CD8-positive, alpha-beta memory T cell (primary cell): Measurements from ENCODE around the gene C6orf47. TPM values are rescaled to one million over a fixed set of nuclear protein-coding genes. Genes with fewer than 3 reads are reported as not detected.

ENCODE experiments used
- CTCF ChIA-PET: fragments of 350-600 bp; sonication (Branson Sonifier 250); formaldehyde crosslinking; loops from one replicate; lab custom pipeline; 2021; ENCODE audit warnings: antibody characterized with exemption; lab: Charles Lee
- POLR2A ChIA-PET: fragments of 350-600 bp; sonication (Branson Sonifier 250); formaldehyde crosslinking; loops from one replicate; lab custom pipeline; 2021; ENCODE audit warnings: antibody characterized with exemption; lab: Charles Lee
- DNase-seq, 5 donors: peaks; one replicate each; pipeline versions ENCODE4 v3.0.0 to v3.0.0-alpha.2; 2020 to 2022; ENCODE audit warnings: mixed read lengths in 1 of 5
- H3K27ac ChIP-seq: one replicate; pipeline ENCODE4 v1.7.0; 2013; ENCODE audit warnings: low read depth, mild to moderate bottlenecking, low read length, moderate library complexity
- H3K27me3 ChIP-seq: 2 replicates; pipeline ENCODE4 v1.7.0; 2013; ENCODE audit warnings: low read length, mild to moderate bottlenecking; ENCODE audit not compliant: insufficient read depth, poor library complexity, severe bottlenecking
- H3K36me3 ChIP-seq: 2 replicates; pipeline ENCODE4 v1.7.0; 2013; ENCODE audit warnings: mild to moderate bottlenecking, low read length, moderate library complexity; ENCODE audit not compliant: insufficient read depth
- H3K4me1 ChIP-seq: 2 replicates; pipeline ENCODE4 v1.7.0; 2013; ENCODE audit warnings: mild to moderate bottlenecking, low read length, moderate library complexity; ENCODE audit not compliant: insufficient read depth
- H3K4me3 ChIP-seq: 2 replicates; pipeline ENCODE4 v1.7.0; 2013; ENCODE audit warnings: mild to moderate bottlenecking, low read length
- H3K9me3 ChIP-seq: 2 replicates; pipeline ENCODE4 v1.7.0; 2013; ENCODE audit warnings: mild to moderate bottlenecking, low read length
- H3K27ac Mint-ChIP-seq, 8 donors: one replicate each; pipeline ENCODE4 v1.8.0; 2020 to 2021; ENCODE audit warnings: mixed read lengths in 8 of 8, mild to moderate bottlenecking in 6 of 8, inconsistent platforms in 3 of 8, moderate library complexity in 3 of 8
- H3K27me3 Mint-ChIP-seq, 2 donors: one replicate each; pipeline ENCODE4 v1.8.0; 2020 to 2021; ENCODE audit warnings: mixed read lengths in 2 of 2, mild to moderate bottlenecking in 1 of 2, moderate library complexity in 1 of 2
- H3K36me3 Mint-ChIP-seq, 3 donors: one replicate each; pipeline ENCODE4 v1.8.0; 2020 to 2021; ENCODE audit warnings: mixed read lengths in 3 of 3, inconsistent platforms in 1 of 3, mild to moderate bottlenecking in 1 of 3
- H3K4me1 Mint-ChIP-seq, 3 donors: one replicate each; pipeline ENCODE4 v1.8.0; 2020 to 2021; ENCODE audit warnings: mixed read lengths in 3 of 3, inconsistent platforms in 1 of 3, mild to moderate bottlenecking in 1 of 3
- H3K4me3 Mint-ChIP-seq, 7 donors: one replicate each; pipeline ENCODE4 v1.8.0; 2020 to 2021; ENCODE audit warnings: mixed read lengths in 7 of 7, mild to moderate bottlenecking in 6 of 7, moderate library complexity in 4 of 7, inconsistent platforms in 2 of 7
- H3K9me3 Mint-ChIP-seq, 5 donors: one replicate each; pipeline ENCODE4 v1.8.0; 2020 to 2022; ENCODE audit warnings: mixed read lengths in 5 of 5, mild to moderate bottlenecking in 3 of 5, moderate library complexity in 2 of 5, inconsistent platforms in 1 of 5
- polyA plus RNA-seq: library from polyadenylated mRNA; unstranded; fragments of 300-500 nt; fragmentation: Illumina TruSeq; gene quantifications from one replicate; pipeline ENCODE4 v1.2.3, GENCODE V29; 2021
- total RNA-seq, 2 experiments: library from RNA; stranded (reverse); gene quantifications; one replicate each; pipeline ENCODE4 v1.2.3, GENCODE V29; 2021

C6orf47 gene
- total and polyA plus RNA-seq, 3 experiments from 2014 or later, result 19.5 to 37.0 (median 20.0) TPM

- Mint-ChIP-seq H3K9me3 (no peaks in the 10 kb centered on the region), H3K27me3 (no peaks in the 10 kb centered on the region), H3K27ac (peak overlapping the region in 6 of 8 donors; percentile 21 to 90 (median 62)), H3K4me3 (peak overlapping the region; percentile 25 to 97 (median 92)), H3K36me3 (peaks cover 0 to 78% (median 7%) of the 10 kb centered on the region in 3 donors), H3K4me1 (peaks cover 78 to 88% (median 79%) of the 10 kb centered on the region in 3 donors)
- H3K4me1 ChIP-seq, result peaks cover 64% of the 10 kb centered on the region
- no peak for DNase-seq
- H3K4me3 ChIP-seq, result no peak overlapping the region
- H3K27ac ChIP-seq, result no peak overlapping the region
- POLR2A ChIA-PET, result interaction anchor here (0.6 to 6.0 kb wide), 5 partner anchors 9 to 1176 kb away, joined by 3 to 112 read pairs (median 3); partner anchors contain the start of genes APOM and BAG6
- H3K36me3 ChIP-seq, result peaks cover 13% of the 10 kb centered on the region
- H3K27me3 ChIP-seq, result no peaks in the 10 kb centered on the region
- CTCF ChIA-PET, result interaction anchor here (1.3 to 4.5 kb wide), 2 partner anchors 10 to 65 kb away, joined by 3 to 39 read pairs; partner anchors contain the start of gene BAG6
- H3K9me3 ChIP-seq, result no peaks in the 10 kb centered on the region
These were observed 1.6 kb upstream of the C6orf47 start for GRCh38 chr6:31662124-31662723.

GRCh38 chr6:31661262-31662123, 915 bp upstream of the C6orf47 start:
- POLR2A ChIA-PET, result interaction anchor here (0.6 to 6.0 kb wide), 7 partner anchors 8 to 311 kb away, joined by 3 to 112 read pairs (median 4); partner anchors contain the start of genes APOM, BAG6, DDX39B and DXO
- Mint-ChIP-seq H3K36me3 (peaks cover 0 to 78% (median 5%) of the 10 kb centered on the region in 3 donors), H3K27me3 (no peaks in the 10 kb centered on the region), H3K4me1 (peaks cover 77 to 88% (median 77%) of the 10 kb centered on the region in 3 donors), H3K27ac (peak overlapping the region; percentile 86 to 95 (median 90)), H3K4me3 (peak overlapping the region; percentile 91 to 97 (median 92)), H3K9me3 (no peaks in the 10 kb centered on the region)
- H3K27ac ChIP-seq, result peak overlapping the region; percentile 92
- no peaks in the 10 kb centered on the region for H3K27me3 ChIP-seq
- DNase-seq, result no peak
- peaks cover 12% of the 10 kb centered on the region for H3K36me3 ChIP-seq
- no peak overlapping the region for H3K4me3 ChIP-seq
- peaks cover 60% of the 10 kb centered on the region for H3K4me1 ChIP-seq
- CTCF ChIA-PET, result interaction anchor here (0.9 to 4.5 kb wide), 7 partner anchors 9 to 202 kb away, joined by 3 to 39 read pairs (median 4); partner anchors contain the start of genes BAG6 and NEU1
- no peaks in the 10 kb centered on the region for H3K9me3 ChIP-seq

GRCh38 chr6:31659649-31660380, 763 bp downstream of the C6orf47 start:
- POLR2A ChIA-PET, result interaction anchor here (0.5 to 6.0 kb wide), 8 partner anchors 7 to 256 kb away, joined by 3 to 112 read pairs (median 4); partner anchors contain the start of genes APOM, BAG6, DDX39B and HSPA1B

GRCh38 chr6:31658983-31659648, 1.5 kb downstream of the C6orf47 start:
- peaks cover 0 to 74% (median 1%) of the 10 kb centered on the region in 3 donors for H3K36me3 Mint-ChIP-seq
- POLR2A ChIA-PET, result interaction anchor here (0.7 kb wide), 1 partner anchor 82 kb away, joined by 4 read pairs; no protein-coding TSS in a partner anchor
- DNase-seq, result no peak
- Histone ChIP-seq H3K36me3 (peaks cover 12% of the 10 kb centered on the region), H3K4me3 (peak overlapping the region; percentile 98), H3K27me3 (no peaks in the 10 kb centered on the region), H3K4me1 (peaks cover 52% of the 10 kb centered on the region), H3K27ac (peak overlapping the region; percentile 92), H3K9me3 (no peaks in the 10 kb centered on the region)
- CTCF ChIA-PET, result interaction anchor here (1.1 kb wide), 1 partner anchor 61 kb away, joined by 3 read pairs; no protein-coding TSS in a partner anchor
- peak overlapping the region; percentile 91 to 97 (median 92) for H3K4me3 Mint-ChIP-seq
- no peaks in the 10 kb centered on the region for H3K27me3 Mint-ChIP-seq
- peaks cover 73 to 91% (median 73%) of the 10 kb centered on the region in 3 donors for H3K4me1 Mint-ChIP-seq
- H3K27ac Mint-ChIP-seq, result peak overlapping the region; percentile 86 to 95 (median 90)
- no peaks in the 10 kb centered on the region for H3K9me3 Mint-ChIP-seq

More at GRCh38 chr6:31659649-31660380, 763 bp downstream of the C6orf47 start:
- Histone ChIP-seq H3K36me3 (peaks cover 12% of the 10 kb centered on the region), H3K27me3 (no peaks in the 10 kb centered on the region), H3K27ac (peak overlapping the region; percentile 92), H3K9me3 (no peaks in the 10 kb centered on the region), H3K4me1 (peaks cover 56% of the 10 kb centered on the region), H3K4me3 (peak overlapping the region; percentile 98)
- Mint-ChIP-seq H3K27me3 (no peaks in the 10 kb centered on the region), H3K4me1 (peaks cover 78 to 95% (median 80%) of the 10 kb centered on the region in 3 donors), H3K4me3 (peak overlapping the region; percentile 91 to 97 (median 92)), H3K36me3 (peaks cover 0 to 81% (median 4%) of the 10 kb centered on the region in 3 donors), H3K27ac (peak overlapping the region; percentile 86 to 98 (median 90)), H3K9me3 (no peaks in the 10 kb centered on the region)
- CTCF ChIA-PET, result interaction anchor here (1.0 to 1.3 kb wide), 4 partner anchors 61 to 203 kb away, joined by 3 to 5 read pairs (median 4); partner anchors contain the start of gene NEU1
- DNase-seq, result peak in 4 of 5 donors; percentile 17 to 43 (median 19)

GRCh38 chr6:31658158-31658688, 2.4 kb downstream of the C6orf47 start:
- Histone ChIP-seq H3K36me3 (peaks cover 12% of the 10 kb centered on the region), H3K4me1 (peaks cover 49% of the 10 kb centered on the region), H3K4me3 (no peak overlapping the region), H3K27ac (peak overlapping the region; percentile 92), H3K9me3 (no peaks in the 10 kb centered on the region), H3K27me3 (no peaks in the 10 kb centered on the region)
- DNase-seq, result no peak
- H3K27ac Mint-ChIP-seq, result peak overlapping the region; percentile 49 to 91 (median 83)
- H3K4me3 Mint-ChIP-seq, result peak overlapping the region; percentile 51 to 97 (median 92)
- peaks cover 64 to 86% (median 64%) of the 10 kb centered on the region in 3 donors for H3K4me1 Mint-ChIP-seq
- ChIA-PET CTCF (interaction anchor here (0.8 kb wide), 1 partner anchor 178 kb away, joined by 3 read pairs; no protein-coding TSS in a partner anchor), POLR2A (interaction anchor here (0.6 kb wide), 1 partner anchor 160 kb away, joined by 3 read pairs; no protein-coding TSS in a partner anchor)
- no peaks in the 10 kb centered on the region for H3K9me3 Mint-ChIP-seq
- no peaks in the 10 kb centered on the region for H3K27me3 Mint-ChIP-seq
- H3K36me3 Mint-ChIP-seq, result peaks cover 0 to 65% (median 1%) of the 10 kb centered on the region in 3 donors

- Mint-ChIP-seq H3K9me3 (no peaks in the 10 kb centered on the region), H3K36me3 (peaks cover 0 to 68% (median 3%) of the 10 kb centered on the region in 3 donors), H3K27me3 (no peaks in the 10 kb centered on the region), H3K4me1 (peaks cover 66 to 87% (median 67%) of the 10 kb centered on the region in 3 donors), H3K27ac (peak overlapping the region; percentile 49 to 91 (median 83)), H3K4me3 (peak overlapping the region; percentile 65 to 97 (median 92))
- H3K4me1 ChIP-seq, result peaks cover 44% of the 10 kb centered on the region
- ChIA-PET CTCF (interaction anchor here (0.8 to 1.4 kb wide), 2 partner anchors 59 to 178 kb away, joined by 3 read pairs; no protein-coding TSS in a partner anchor), POLR2A (interaction anchor here (0.6 kb wide), 1 partner anchor 161 kb away, joined by 3 read pairs; no protein-coding TSS in a partner anchor)
- no peak overlapping the region for H3K4me3 ChIP-seq
- peaks cover 12% of the 10 kb centered on the region for H3K36me3 ChIP-seq
- DNase-seq, result no peak
- H3K27ac ChIP-seq, result peak overlapping the region; percentile 92
- no peaks in the 10 kb centered on the region for H3K9me3 ChIP-seq
- no peaks in the 10 kb centered on the region for H3K27me3 ChIP-seq
These were observed 3.0 kb downstream of the C6orf47 start for GRCh38 chr6:31657406-31658157.
